ENCODE data around the gene ITM2B.
A peak's percentile ranks its signal among the peaks of the same experiment; 100 is the strongest.

The ITM2B gene

GRCh38 chr13:48315969-48316650 is 83.1 kb downstream of the ITM2B start:
- no peak for ATAC-seq

- no peak for ATAC-seq
Observed at GRCh38 chr13:48316826-48317510, 84.0 kb downstream of the ITM2B start.

- no peak for ATAC-seq
Observed at GRCh38 chr13:48317511-48318376, 84.7 kb downstream of the ITM2B start.

- no peak for ATAC-seq
Observed at GRCh38 chr13:48318377-48318811, 85.4 kb downstream of the ITM2B start.

GRCh38 chr13:48318821-48319511 is 86.0 kb downstream of the ITM2B start:
- ATAC-seq, result peak; percentile 28 to 46

Measured in activated CD4-positive, CD25-positive, alpha-beta regulatory T cell treated with anti-CD3 and anti-CD28 coated beads, Interleukin-2, amount 50 U/mL, for 24 hours (primary cell).